Activated CD4-positive, alpha-beta T cell treated with anti-CD3 and anti-CD28 coated beads, Interleukin-2, amount 50 U/mL, for 1 hour (primary cell): Measurements from ENCODE around the gene AP1S3.
A peak's percentile ranks its signal among the peaks of the same experiment; 100 is the strongest.
"Not testable (repeated sequence)": the region's sequence is repeated elsewhere in the genome, so short reads cannot be mapped to it uniquely, and the experiment has no call there.

ENCODE experiments used
- DNase-seq: peaks from one replicate; pipeline ENCODE4 v3.0.0-alpha.2; 2020

AP1S3 gene

DNA sequence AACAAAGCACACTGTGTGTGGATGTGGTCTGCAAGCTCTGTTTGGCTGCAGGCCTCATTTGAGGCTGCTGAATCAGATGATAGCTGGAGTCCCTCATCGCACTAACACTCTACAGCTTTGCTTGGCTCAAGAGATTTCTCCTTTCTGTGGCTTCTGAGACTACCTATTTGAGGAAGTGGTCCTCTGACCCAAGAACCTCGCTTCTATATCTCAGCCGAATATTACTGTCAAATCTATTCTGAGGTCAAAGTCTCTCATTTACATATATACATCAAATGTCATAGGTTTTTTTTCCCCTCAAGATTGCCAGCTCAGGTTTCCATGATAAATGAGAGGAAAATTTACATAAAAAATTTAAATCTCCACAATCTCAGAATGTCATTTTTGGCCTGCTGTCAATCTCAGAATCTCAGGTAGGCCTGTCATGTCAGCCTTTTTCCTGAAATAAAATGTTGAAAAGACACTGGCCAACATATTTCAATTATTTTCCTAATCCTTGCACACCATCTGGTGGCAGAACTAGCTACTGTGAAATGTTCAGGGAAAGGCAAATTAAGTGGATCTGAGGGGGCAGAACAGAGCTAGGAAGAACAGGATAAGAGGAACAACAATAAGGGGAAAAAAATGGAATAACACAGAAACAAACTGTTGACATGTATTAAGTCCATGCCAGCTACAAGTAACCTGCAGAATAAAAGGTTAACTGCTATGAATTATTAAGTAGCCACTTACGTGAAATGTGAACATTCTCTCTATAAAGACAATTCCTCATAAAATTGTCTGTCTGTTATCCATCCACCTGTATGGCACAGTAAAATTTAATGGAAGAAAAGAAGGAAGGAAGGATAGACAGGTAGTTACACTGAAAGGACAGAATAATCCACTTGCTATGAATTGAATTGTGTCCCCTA is 39.3 kb downstream of the AP1S3 start:
- no peak for DNase-seq

GRCh38 chr2:223797037-223797436 is 40.3 kb downstream of the AP1S3 start:
- no peak for DNase-seq

GRCh38 chr2:223789423-223789822 is 48.0 kb downstream of the AP1S3 start:
- no peak for DNase-seq

DNA sequence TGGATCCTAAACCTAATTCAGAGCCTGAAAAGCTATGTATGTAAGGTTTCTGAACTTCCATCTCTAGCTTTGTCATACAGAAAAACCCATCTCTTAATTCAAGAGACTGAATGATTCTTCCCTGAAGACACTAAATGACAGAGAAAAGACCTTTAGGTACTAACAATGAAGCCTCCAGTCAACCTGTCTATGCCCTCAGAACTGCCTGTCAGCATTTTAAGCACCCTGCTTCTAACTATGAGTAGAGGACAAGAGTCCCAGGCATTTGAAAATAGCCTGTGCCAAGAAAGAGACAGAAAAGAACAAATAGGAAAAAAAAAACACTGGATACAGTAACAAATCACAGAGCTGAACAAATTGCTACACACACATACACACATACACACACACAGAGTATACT is 48.6 kb downstream of the AP1S3 start:
- DNase-seq, result no peak

DNA sequence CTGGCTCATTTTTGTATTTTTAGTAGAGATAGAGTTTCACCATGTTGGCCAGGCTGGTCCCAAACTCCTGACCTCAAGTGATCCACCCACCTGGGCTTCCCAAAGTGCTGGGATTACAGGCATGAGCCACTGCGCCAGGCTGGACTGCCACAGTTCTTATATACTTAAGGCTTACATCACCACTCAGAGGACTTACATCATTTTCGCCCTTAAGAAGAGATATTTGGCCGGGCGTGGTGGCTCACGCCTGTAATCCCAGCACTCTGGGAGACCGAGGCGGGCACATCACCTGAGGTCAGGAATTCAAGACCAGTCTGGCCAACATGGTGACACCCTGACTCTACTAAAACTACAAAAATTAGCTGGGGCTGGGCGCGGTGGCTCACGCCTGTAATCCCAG is 49.3 kb downstream of the AP1S3 start:
- not testable (repeated sequence) for DNase-seq

DNA sequence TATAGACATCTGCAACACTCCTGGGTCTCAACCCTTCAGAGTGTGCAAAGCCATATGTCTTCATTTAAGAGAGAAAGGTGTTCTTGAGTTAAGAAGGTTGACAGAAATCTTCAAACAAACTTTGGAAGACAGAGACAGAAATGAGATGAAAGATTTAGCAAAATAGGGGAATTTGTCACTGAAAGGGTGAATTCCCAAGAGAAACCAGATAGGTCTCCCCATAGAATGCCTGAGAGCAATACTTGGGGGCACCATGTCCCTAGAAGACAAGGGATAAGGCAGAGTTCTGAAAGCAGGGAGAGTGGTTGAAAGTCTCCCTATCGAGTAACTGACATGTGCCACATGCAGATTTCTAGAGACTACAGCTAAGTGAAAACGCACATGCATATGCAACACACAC is 50.0 kb downstream of the AP1S3 start:
- DNase-seq, result no peak

DNA sequence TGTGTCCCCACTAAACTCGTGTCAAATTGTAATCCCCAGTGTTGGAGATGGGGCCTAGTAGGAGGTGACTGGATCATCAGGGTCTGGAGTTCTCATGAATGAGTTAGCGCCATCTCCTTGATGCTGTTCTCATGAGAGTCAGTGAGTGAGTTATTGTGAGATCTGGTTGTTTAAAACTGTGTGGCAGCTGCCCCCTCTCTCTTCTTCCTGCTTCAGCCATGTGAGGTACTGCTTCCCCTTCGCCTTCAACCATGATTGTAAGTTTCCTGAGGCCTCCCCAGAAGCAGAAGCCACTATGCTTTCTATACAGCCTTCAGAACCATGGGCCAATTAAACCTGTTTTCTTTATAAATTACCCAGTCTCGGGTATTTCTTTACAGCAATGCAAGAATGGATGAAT is 50.4 kb downstream of the AP1S3 start:
- DNase-seq, result no peak

DNA sequence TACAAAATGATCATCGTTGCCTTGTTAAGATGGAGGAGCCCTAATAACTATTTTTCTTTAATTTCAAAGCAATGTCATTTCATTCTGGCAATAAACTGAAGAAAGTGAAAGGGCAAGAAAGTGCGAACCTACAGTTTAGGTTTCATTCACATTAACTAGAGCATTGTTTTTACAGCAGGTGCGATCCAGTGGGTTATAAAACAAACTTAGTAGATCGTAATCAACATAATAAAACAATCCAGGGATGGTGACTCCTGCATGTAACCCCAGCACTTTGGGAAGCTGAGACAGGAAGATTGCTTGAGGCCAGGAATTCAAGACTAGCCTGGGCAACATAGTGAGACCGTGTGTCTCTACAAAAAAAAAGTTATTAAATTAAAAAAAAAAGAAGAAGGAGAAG is 51.1 kb downstream of the AP1S3 start:
- no peak for DNase-seq

DNA sequence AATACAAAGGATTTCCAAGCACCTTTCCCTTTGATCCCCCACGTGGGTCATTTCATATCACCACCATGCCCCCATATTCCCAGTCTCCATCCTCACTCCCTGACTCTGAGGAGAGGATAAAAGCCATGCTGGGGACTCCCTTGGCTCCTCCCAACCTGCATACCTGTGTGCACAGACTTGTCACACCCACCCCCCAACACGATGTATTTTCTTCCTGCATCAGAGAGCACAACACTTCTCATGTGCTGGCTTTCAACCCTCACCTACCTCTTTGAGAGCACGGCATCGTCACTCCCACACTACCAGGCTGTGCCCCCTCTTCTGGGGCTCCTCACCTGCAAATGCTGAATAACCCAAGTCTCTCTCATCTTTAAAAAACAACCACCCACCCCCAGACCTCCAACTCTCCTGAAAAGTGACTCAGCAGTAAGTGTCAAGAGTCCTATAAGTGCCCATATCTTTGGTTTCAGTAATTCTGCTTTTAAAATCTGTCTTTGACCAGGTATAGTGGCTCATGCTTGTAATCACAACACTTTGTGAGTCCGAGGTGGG is 53.1 kb downstream of the AP1S3 start:
- DNase-seq, result no peak

- no peak for DNase-seq
These were observed 54.8 kb downstream of the AP1S3 start for GRCh38 chr2:223782629-223783028.

DNA sequence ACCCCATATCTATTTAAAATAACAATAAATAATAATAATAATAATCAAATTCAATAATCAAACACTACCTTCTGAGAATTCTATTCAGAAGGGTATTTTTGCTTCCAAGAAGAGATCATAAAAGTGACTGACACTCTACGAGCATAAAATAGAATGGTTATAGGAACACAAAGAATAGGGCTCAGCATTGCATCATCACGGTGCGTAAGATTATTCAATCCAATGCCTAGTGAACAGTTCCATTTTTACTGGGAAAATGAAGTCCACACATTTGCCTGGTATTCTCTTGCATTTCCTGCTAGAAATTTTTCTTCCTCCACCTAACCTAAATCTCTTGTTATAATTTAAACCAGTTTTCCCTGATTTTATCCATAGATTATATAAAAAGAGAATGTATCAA is 55.8 kb downstream of the AP1S3 start:
- no peak for DNase-seq

DNA sequence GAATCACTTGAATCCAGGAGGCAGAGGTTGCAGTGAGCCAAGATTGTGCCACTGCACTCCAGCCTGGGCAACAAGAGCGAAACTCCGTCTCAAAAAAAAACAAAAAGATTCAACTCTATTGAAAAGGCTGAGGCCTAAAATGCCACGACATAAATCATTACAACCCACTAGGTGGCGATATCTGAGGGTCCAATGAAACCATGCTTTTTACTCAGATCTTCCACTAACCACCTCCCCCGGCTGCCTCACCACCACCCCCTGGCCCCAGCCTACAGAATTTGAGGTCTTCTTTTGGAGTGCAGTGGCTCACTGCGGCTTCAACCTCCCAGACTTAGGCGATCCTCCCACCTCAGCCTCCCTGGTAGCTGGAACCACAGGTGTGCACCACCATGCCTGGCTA is 57.5 kb downstream of the AP1S3 start:
- peak; percentile 13 for DNase-seq

DNA sequence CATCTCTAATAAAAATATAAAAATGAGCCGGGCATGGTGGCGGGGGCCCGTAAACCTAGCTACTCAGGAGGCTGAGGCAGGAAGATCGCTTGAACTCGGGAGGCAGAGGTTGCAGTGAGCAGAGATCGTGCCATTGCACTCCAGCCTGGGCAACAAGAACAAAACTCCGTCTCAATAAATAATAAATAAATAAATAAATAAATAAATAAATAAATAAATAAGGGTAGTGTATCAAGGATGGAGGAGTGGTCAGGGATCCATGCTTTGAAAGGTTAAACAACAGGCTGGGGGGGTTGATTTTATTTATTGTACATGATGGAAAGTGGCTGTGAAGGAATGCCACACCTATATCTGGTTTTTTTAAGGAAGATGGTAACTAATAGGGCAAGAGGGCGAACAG is 63.2 kb downstream of the AP1S3 start:
- no peak for DNase-seq

DNA sequence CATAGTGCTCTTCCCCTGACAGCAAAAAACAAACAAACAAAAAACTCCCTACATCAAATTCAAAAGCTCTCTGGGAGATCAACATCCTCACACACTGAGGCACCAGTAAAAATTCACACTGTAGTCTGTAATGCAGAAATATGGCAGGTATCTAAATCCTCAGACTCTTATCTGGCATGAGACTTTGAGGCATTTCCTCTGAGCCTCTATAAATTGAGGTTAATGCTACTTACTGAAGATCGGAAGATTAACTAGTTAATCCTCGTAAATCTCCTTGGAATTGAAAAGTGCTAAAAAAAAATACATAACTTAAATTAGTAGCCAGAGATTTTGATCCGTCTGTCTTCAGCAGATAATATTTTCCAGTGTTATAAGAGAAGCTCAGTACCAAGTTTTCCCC is 65.0 kb downstream of the AP1S3 start:
- no peak for DNase-seq

DNA sequence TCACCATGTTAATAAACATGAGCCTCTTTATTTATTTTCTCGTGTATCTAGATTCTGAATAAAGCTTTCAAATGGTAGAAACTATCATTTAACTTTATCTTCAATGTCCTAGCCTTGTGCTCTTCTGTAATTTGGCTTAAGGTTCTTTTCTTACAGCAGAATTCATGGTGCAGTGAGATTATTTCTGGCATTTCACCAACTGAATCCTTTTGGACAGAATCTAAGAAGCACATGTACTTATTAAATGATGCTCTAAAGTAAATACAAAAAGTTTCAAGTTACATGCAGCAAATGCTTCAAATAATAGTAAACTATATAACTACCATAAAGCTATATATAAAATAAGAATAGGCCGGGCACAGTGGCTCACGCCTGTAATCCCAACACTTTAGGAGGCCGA is 65.9 kb downstream of the AP1S3 start:
- no peak for DNase-seq

- DNase-seq, result no peak
These were observed 69.2 kb downstream of the AP1S3 start for GRCh38 chr2:223768179-223768578.

GRCh38 chr2:223767341-223767740 is 70.0 kb downstream of the AP1S3 start:
- DNase-seq, result no peak

DNA sequence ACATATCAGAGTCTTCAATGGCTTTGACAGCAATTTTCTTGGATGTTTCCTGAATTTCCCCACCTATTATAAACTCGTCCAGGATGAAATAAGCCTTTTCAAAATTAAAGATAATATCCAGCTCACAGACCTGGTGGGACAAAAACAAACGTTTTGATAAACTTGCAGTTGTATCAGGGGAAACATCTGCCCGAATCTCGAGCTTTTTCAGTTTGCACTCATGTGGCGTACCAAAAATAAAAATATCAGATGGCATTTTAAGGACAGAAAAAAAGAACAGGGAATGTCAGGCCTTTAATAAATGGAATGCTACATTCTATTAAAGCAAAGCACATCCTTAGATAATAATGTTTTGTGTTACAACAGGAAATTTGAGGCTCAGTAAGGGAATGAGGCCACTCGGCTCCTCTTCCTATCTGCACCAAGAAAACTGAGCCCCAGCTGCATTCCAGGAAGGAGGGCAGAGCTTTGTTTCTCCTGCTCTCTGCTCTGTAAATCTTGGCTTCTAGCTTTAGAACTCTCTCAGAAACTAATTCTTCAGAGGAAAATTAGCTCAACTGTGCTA is 72.1 kb downstream of the AP1S3 start:
- no peak for DNase-seq

DNA sequence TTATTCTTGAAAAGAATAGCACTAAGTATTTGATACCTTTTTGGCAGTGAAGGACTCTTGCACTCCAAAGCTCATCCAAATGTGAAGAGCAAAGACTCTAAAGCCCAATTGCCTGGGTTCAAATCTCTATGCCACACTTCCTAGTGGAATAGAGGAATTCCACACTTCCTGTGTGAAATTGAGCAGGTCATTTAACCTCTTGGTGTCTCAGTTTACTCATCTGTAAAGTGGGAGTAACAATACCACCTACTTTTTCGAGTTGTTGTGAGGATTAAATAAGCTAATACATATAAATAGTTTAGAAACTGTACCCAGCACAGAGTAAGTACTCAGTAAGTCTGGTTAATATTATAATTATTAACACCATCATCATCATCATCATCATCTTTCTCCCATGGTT is 72.6 kb downstream of the AP1S3 start:
- DNase-seq, result no peak

DNA sequence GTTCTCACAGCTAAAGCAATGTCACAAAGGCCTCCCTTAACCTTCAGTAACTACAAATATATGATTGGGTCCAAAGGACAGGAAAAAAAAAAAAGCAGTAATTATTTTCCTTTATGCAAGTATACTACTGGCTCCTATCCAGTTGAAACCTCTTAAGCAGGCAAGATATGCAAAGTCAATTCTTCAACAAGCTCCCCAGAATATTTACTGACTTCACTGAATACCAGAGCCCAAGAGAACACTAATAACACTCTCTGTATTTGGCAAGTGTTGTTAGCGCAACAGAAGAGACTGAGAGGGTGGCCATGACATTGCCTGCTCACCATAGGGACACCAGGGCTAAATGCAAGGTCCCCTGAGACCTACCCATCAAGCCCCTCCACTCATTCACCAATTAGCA is 74.5 kb downstream of the AP1S3 start:
- no peak for DNase-seq

DNA sequence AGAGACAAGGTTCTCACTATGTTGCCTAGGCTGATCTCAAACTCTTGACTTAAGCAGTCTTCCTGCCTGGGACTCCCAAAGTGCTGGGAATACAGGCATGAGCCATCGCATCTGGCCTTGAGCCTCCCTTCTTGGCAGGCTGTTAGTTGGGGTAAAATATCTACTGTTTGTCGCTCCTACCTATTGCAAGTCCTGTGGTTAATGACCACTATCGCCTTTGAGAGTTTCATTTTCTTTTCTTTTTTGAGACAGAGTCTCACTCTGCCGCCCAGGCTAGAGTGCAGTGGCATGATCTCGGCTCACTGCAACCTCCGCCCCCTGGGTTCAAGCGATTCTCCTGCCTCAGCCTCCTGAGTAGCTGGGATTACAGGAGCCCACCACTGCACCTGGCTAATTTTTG is 75.6 kb downstream of the AP1S3 start:
- not testable (repeated sequence) for DNase-seq

DNA sequence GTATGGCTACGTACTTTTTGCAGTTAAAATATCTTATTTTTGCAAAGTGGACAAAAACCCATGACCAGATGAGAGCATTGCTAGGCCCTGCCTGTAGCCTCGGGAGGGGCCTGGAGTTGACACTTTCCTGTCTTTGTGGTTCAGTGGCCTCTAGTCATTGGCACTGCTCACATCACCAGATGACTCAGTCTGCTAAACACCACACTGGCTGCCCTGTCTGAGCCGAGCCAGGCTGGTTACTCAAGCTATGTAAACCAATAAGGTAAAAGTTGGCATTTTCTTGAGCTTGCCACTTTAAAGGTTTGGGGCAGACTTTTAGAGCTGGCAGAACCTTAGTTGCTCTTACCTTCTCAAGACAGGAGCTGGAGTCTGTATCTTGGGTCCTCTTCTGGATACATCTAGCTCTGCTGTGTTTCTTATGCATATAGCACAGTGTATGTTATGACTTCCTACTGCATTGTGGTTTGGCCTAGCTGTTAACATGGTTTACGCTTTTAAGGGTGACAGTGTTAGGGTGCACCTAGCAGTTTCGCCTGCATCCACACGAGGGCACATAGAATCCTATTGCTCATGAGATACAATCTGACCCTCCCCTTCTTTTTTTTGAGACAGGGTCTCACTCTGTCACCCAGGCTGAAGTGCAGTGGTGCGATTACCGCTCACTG is 76.4 kb downstream of the AP1S3 start:
- peak; percentile 9 for DNase-seq

DNA sequence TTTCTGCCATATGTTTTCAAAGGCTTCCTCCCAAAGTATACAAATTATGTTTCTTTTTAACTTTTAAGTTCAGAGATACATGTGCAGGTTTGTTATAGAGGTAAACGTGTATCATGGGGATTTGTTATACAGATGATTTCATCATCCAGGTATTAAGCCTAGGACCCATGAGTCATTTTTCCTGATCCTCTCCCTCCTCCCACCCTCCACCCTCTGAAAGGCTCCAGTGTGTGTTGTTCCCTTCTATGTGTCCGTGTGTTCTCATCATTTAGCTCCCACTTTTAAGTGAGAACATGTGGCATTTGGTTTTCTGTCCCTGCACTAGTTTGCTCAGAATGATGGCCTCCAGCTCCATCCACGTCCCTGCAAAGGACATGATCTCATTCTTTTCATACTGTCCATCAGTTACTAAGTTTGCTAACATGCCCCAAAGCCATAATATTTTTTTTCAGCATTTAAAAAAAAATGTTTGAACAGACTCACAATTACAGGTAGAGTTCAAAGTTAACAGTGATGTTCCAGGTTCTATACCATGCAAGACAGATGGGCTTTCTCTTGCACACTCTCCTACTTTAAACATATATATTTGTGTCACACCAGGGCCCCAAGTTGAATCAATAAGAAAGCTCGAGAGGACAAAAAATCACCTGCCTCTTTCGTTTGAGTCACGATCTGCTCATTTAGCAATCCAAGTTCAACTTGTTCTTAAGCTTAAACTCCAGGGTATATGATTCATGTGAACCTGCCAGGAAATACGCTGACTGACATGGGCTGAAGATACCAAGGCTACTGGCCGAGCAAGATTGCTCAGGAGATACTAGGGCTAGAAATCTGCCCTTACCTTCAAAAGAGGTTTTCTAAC is 77.6 kb downstream of the AP1S3 start:
- DNase-seq, result no peak
